ENCODE data around the gene ABHD18.

- TF ChIP-seq CTCF (conservative IDR thresholded peaks at IDR 0.05; ENCODE audit: low read depth, low read length) (no peak), EZH2 (IDR thresholded peaks at IDR 0.05; ENCODE audit: borderline replicate concordance, low read depth, low read length, poor library complexity, severe bottlenecking) (no peak)
Observed at GRCh38 chr4:127916512-127916911, 48.7 kb upstream of the ABHD18 start.

Measured in A673 (cell line).